OCI-LY1 (cell line): ENCODE results near the gene TPSAB1.

ENCODE experiments used
- CTCF ChIP-seq: fragments of 200-600 bp; sonication (generic), shearing (Covaris generic); IDR thresholded peaks from 2 replicates; pipeline ENCODE4 v1.5.1; 2017; ENCODE audit warnings: mild to moderate bottlenecking, antibody characterized with exemption, low read length, moderate library complexity, mixed read lengths
- EZH2 ChIP-seq: fragments of 200-600 bp; sonication (generic), shearing (Covaris generic); IDR thresholded peaks from 2 replicates; pipeline ENCODE4 v1.8.0; 2017; ENCODE audit warnings: borderline replicate concordance, mixed run types, mild to moderate bottlenecking, antibody characterized with exemption, low read length, moderate library complexity, mixed read lengths

DNA sequence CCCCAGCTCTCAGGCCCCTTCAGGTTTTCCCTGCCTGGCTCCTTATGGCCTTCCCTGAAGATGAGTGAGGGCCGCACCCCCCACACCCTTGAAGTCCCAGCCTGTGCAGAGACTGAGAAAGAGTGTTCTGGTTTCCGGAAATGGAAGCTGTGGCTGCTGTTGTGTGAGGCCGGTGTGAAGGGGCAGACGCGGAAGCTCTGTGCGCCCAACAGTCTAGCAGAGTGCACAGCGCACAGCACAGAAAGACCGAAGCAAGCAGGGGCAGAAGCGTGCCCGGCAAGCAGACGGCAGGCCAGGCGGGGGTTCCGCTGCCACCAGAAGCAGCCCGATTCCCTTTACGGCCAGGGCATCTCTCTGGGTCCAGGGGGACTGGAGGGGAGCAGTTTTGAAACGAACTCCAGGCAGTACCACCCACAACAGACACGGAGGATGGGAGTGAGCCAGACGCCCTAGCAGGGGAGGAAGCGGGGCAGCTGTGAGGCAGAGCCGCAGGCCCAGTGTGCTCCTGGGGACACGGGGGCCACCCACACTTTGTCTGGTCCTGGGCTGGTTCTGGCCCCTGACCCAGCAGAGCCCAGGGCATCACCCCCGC lies 32.2 kb upstream of the TPSAB1 start:
- no peak for TF ChIP-seq CTCF
- no peak for TF ChIP-seq EZH2
